Ovary (tissue), 3 donors: Measurements from ENCODE around the gene FOXK2.

Experiments used
- EP300 ChIP-seq: sonication (generic); formaldehyde crosslinking; IDR thresholded peaks from one replicate; pipeline ENCODE4 v1.6.1; 2017; ENCODE audit warnings: antibody characterized with exemption
- POLR2A ChIP-seq: fragments of 450-650 bp; IDR thresholded peaks from one replicate; pipeline ENCODE4 v1.6.1; 2017; ENCODE audit warnings: antibody characterized with exemption, mild to moderate bottlenecking, moderate library complexity
- TF ChIP-seq, protein P1 (sequence below), 3 donors: fragments of 450-650 bp in 2 of 3; fragments of 200-600 bp in 1 of 3; IDR thresholded peaks; one replicate each; pipeline versions ENCODE4 v1.5.1 to v1.8.0; 2016 to 2022; ENCODE audit warnings: antibody characterized with exemption in 3 of 3, mild to moderate bottlenecking in 1 of 3
- donor health status: DM: no; HTN: no; CAD: no.

DNA sequence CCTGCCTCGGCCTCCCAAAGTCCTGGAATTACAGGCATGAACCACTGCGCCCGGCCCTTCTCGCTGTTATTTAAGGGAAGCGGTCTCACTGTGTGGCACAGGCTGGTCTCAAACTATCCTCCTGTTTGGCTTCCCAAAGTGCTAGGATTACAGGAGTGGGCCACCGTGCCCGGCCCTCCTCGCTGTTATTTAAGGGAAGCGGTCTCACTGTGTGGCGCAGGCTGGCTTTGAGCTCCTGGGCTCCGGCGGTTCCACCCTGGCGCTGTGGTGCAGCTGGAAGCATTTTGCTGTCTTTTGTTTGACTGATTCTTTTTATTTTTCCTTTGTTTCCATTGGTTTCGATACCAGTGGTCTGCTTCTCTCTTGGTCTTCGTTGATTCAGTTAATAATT lies 40.7 kb downstream of the FOXK2 start:
- TF ChIP-seq EP300 (no peak), POLR2A (no peak)
- TF ChIP-seq, protein P1, sequence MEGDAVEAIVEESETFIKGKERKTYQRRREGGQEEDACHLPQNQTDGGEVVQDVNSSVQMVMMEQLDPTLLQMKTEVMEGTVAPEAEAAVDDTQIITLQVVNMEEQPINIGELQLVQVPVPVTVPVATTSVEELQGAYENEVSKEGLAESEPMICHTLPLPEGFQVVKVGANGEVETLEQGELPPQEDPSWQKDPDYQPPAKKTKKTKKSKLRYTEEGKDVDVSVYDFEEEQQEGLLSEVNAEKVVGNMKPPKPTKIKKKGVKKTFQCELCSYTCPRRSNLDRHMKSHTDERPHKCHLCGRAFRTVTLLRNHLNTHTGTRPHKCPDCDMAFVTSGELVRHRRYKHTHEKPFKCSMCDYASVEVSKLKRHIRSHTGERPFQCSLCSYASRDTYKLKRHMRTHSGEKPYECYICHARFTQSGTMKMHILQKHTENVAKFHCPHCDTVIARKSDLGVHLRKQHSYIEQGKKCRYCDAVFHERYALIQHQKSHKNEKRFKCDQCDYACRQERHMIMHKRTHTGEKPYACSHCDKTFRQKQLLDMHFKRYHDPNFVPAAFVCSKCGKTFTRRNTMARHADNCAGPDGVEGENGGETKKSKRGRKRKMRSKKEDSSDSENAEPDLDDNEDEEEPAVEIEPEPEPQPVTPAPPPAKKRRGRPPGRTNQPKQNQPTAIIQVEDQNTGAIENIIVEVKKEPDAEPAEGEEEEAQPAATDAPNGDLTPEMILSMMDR (IDR thresholded peaks at IDR 0.05) = no peak
